Breast epithelium (tissue), 4 donors: ENCODE results near the gene DHX16. TPM values are rescaled to one million over a fixed set of nuclear protein-coding genes. Genes with fewer than 3 reads are reported as not detected.

Experiments
- DNase-seq, 2 donors: peaks; one replicate each; pipeline ENCODE4 v3.0.0-alpha.2; 2019; ENCODE audit warnings: low spot score in 2 of 2
- H3K27ac ChIP-seq, 2 donors: fragments of 200-600 bp; sonication (generic) in 1 of 2; one replicate each; pipeline ENCODE4 v1.5.1; 2016 to 2019; ENCODE audit warnings: mild to moderate bottlenecking in 1 of 2
- H3K27me3 ChIP-seq, 2 donors: fragments of 200-600 bp; sonication (generic) in 1 of 2; one replicate each; pipeline versions ENCODE4 v1.5.1 to v1.6.0; 2017 to 2019; ENCODE audit warnings: control low read depth in 1 of 2, mild to moderate bottlenecking in 1 of 2
- H3K36me3 ChIP-seq: fragments of 200-600 bp; one replicate; pipeline ENCODE4 v1.5.1; 2019
- H3K4me1 ChIP-seq, 2 donors: fragments of 200-600 bp; sonication (generic); one replicate each; pipeline ENCODE4 v1.5.1; 2016 to 2019; ENCODE audit warnings: control low read depth in 1 of 2
- H3K4me3 ChIP-seq, 3 donors: fragments of 200-600 bp; sonication (generic); 1 replicate in 2 of 3; 2 replicates in 1 of 3; pipeline ENCODE4 v1.5.1; 2016 to 2019; ENCODE audit warnings: mild to moderate bottlenecking in 3 of 3, moderate library complexity in 2 of 3
- H3K9me3 ChIP-seq, 2 donors: fragments of 200-600 bp; sonication (generic) in 1 of 2; one replicate each; pipeline ENCODE4 v1.5.1; 2016 to 2019; ENCODE audit warnings: control low read depth in 1 of 2
- POLR2A ChIP-seq: fragments of 450-650 bp; IDR thresholded peaks from one replicate; pipeline ENCODE4 v1.6.1; 2016; ENCODE audit warnings: antibody characterized with exemption, mild to moderate bottlenecking, moderate library complexity
- POLR2AphosphoS5 ChIP-seq, 3 donors: sonication (generic); formaldehyde crosslinking; IDR thresholded peaks; one replicate each; pipeline ENCODE4 v1.6.1; 2017; ENCODE audit warnings: antibody characterized with exemption in 3 of 3
- intact Hi-C: fragments of 100-400 bp; cut with DNase I; formaldehyde crosslinking; loops from one replicate; pipeline ENCODE4 v1.15.1; 2023; ENCODE audit warnings: low total_unique reads
- total RNA-seq, 3 donors: library from RNA; depleted of rRNA; stranded (reverse); fragments of >200 nt; gene quantifications; one replicate each; pipeline ENCODE4 v1.1.0, GENCODE V29; 2016
- TF ChIP-seq, protein P1 (sequence below), 3 donors: fragments of 450-650 bp; IDR thresholded peaks; one replicate each; pipeline ENCODE4 v1.5.1; 2016 to 2017; ENCODE audit warnings: antibody characterized with exemption in 3 of 3, mild to moderate bottlenecking in 3 of 3, moderate library complexity in 3 of 3

The DHX16 gene
- total RNA-seq, 3 donors from 2014 or later = 23.5 to 35.3 (median 26.2) TPM

DNA sequence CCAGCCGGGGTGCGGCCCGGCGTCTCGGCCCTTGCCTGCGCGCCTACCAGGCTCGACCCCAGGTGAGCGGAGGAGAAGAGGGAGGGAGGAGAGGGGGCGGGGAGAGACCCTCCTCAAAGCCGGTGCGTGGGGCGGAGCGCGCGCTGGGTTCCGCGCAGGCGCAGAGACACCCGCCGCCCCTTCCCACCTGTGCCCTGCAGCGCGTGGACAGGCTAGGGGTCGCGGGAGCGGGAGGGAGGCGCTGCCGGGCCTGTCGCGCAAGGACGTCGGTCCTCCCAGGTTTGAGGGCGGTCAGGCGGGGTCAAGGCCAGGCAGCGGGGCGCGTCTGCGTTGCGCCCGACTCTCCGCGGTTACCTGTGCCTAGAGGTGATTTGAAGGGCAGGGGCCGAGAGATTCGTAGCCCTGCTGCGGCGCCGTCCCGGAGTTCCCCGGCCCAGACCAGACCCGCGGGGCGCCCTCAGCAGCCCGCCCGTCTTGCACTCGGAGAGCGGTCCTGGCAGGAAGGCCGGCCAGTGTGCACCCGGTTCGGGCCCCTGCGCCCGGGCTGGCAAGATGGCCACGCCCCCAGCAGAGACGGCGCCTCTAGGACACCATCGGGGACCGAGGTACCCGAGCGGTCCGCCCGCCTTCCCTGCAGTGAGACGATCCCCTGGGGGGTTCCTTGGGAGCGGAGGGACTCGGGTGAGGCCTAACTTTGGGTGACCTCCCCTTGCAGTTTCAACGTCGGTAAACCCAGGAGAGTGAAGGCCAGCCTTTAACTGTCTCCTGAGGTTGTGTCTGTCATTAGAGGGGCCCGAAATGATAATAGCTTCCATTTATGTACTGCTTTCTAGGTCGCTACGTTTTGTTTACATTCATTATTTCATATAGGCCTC is 25.3 kb downstream of the DHX16 start:
- peaks cover 9% of the 10 kb centered on the region for H3K36me3 ChIP-seq
- intact Hi-C loops = no loop called here
- H3K4me3 ChIP-seq = peak overlapping the region; percentile 70 to 90 (median 89)
- peaks cover 0 to 4% of the 10 kb centered on the region in 2 donors for H3K4me1 ChIP-seq
- peak overlapping the region; percentile 87 to 93 for H3K27ac ChIP-seq
- TF ChIP-seq POLR2AphosphoS5 (IDR thresholded peaks at IDR 0.05) (peak in 1 of 3 donors; percentile 5), POLR2A (no peak)
- peak; percentile 54 to 73 for DNase-seq
- H3K27me3 ChIP-seq = no peaks in the 10 kb centered on the region
- no peaks in the 10 kb centered on the region for H3K9me3 ChIP-seq

DNA sequence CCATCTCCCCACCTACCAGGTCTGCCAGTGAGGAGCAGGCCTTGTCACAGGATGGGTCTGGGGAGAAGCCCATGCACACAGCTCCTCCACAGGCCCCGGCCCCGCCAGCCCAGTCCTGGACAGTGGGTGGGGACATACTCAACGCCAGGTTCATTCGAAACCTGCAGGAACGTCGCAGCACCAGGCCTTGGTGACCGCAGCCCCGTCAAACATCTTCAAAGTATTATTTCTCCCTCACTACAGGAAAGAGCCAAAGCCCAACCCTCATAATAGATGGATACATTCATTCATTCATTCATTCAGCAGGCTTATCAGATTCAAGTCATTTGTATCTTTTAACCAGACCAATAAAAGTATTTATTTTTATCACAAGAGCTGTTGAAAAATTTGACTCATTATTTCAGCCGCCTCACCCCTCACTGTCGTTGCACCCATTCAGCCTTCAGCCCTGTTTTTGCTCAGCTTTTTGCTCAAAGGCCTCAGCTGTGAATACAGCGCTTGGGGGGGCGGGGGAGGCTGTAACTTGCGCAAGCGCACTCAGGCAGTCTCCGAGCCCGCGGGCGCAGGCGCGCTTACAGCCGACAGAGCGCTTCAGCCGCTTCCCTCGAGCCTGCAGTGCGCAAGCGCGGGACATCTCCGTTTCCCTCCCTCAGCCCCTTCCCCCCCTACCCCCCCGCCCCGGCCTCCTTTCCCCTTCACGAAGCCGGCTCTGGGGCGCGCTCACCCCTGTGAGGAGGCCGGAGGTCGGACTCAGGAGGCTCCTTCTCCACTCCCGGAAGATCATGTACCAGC is 26.2 kb downstream of the DHX16 start, which contains the start of gene C6orf136:
TSS of gene C6orf136 (plus strand) at position 684 of the 792 bp plus-strand sequence. CDS start at position 783, 99 bp downstream.
- peak; percentile 80 to 88 for DNase-seq
- Histone ChIP-seq H3K27ac (peak within 1 kb of the TSS; percentile 87 to 93), H3K9me3 (no peaks in the 10 kb centered on the region), H3K27me3 (no peaks in the 10 kb centered on the region), H3K36me3 (peaks cover 5% of the 10 kb centered on the region), H3K4me1 (peaks cover 0 to 4% of the 10 kb centered on the region in 2 donors), H3K4me3 (peak within 1 kb of the TSS; percentile 70 to 90 (median 89))
- TF ChIP-seq POLR2AphosphoS5 (IDR thresholded peaks at IDR 0.05) (no peak), POLR2A (no peak)
- TF ChIP-seq, protein P1, sequence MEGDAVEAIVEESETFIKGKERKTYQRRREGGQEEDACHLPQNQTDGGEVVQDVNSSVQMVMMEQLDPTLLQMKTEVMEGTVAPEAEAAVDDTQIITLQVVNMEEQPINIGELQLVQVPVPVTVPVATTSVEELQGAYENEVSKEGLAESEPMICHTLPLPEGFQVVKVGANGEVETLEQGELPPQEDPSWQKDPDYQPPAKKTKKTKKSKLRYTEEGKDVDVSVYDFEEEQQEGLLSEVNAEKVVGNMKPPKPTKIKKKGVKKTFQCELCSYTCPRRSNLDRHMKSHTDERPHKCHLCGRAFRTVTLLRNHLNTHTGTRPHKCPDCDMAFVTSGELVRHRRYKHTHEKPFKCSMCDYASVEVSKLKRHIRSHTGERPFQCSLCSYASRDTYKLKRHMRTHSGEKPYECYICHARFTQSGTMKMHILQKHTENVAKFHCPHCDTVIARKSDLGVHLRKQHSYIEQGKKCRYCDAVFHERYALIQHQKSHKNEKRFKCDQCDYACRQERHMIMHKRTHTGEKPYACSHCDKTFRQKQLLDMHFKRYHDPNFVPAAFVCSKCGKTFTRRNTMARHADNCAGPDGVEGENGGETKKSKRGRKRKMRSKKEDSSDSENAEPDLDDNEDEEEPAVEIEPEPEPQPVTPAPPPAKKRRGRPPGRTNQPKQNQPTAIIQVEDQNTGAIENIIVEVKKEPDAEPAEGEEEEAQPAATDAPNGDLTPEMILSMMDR (IDR thresholded peaks at IDR 0.05) = no peak
- intact Hi-C loops = no loop called here

DNA sequence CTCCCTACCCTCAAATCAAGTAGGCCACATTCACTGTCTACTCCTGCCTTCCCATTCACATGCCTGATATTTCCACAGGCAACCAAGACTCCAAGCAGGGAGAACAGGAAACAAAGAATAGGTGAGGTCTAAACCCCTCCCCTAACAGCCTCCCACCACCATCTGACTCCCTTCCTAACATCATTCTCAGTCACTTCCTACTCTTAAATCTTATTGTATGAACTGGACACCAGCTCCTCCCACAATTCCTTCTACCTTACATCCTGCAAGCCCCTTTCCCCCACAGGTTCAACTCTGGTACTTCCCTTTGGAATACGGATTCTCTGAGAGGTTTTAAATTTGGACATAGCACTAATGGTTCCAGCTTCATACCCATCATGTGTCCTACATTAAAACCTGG is 26.8 kb downstream of the DHX16 start:
- intact Hi-C loops = no loop called here
- peak overlapping the region in 1 of 2 donors; percentile 87 for H3K27ac ChIP-seq

DNA sequence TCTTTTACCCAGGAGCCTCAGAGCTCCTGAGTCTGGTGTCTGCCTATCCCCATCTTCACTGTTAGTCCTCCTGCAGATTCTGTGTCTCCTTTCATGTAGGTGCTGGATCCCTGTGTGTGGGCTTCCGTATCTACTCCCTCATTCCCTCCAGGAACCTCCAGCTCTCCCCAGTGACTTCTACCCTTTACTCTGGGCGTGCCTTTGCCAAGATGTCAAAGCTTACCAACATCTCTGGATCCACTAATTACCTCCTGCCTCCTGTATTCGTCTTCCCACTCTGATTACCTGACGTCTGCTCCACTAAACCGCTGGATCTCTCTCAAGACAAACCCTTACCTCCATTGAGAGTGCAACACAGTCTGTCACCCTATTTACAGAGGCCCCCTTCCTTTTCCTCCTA is 28.0 kb downstream of the DHX16 start:
- no peak overlapping the region for H3K27ac ChIP-seq
- H3K36me3 ChIP-seq = no peaks in the 10 kb centered on the region
- no peak overlapping the region for H3K4me3 ChIP-seq
- intact Hi-C loops = no loop called here
- DNase-seq = no peak
- H3K4me1 ChIP-seq = peaks cover 0 to 4% of the 10 kb centered on the region in 2 donors
- no peaks in the 10 kb centered on the region for H3K9me3 ChIP-seq
- no peak for TF ChIP-seq POLR2AphosphoS5 (IDR thresholded peaks at IDR 0.05)
- H3K27me3 ChIP-seq = no peaks in the 10 kb centered on the region

More for the DNA sequence above, 26.8 kb downstream of the DHX16 start:
- DNase-seq = no peak
- Histone ChIP-seq H3K4me3 (no peak overlapping the region), H3K27me3 (no peaks in the 10 kb centered on the region), H3K9me3 (no peaks in the 10 kb centered on the region), H3K36me3 (peaks cover 1% of the 10 kb centered on the region), H3K4me1 (peaks cover 0 to 4% of the 10 kb centered on the region in 2 donors)
- TF ChIP-seq POLR2AphosphoS5 (IDR thresholded peaks at IDR 0.05) (no peak), POLR2A (no peak)
- TF ChIP-seq, protein P1 (IDR thresholded peaks at IDR 0.05) = no peak

DNA sequence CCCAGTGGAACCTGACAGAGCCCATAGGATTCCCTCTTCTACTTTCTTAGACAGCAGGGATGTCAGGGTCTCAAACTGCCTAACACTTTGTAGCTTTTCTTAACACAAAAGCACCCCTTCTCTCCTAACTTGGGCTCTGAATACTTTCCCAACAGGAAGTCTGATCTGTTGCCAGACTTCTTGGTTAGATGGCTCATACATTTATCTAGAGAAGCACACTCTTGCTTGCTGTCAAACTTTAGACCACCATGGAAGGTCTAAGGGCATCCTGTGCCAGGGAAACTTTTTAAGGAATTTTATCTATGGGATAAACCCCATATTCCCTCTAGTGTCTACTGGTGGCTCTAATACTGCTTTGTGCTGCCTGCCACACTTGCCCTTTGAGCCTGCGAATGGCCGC is 29.1 kb downstream of the DHX16 start:
- Histone ChIP-seq H3K9me3 (no peaks in the 10 kb centered on the region), H3K36me3 (no peaks in the 10 kb centered on the region), H3K27ac (no peak overlapping the region), H3K4me1 (peaks cover 0 to 4% of the 10 kb centered on the region in 2 donors), H3K4me3 (no peak overlapping the region), H3K27me3 (no peaks in the 10 kb centered on the region)
- intact Hi-C loops = no loop called here
- TF ChIP-seq POLR2AphosphoS5 (IDR thresholded peaks at IDR 0.05) (no peak), POLR2A (no peak)
- TF ChIP-seq, protein P1 (IDR thresholded peaks at IDR 0.05) = no peak
- DNase-seq = no peak
